Measurements from ENCODE around the gene CFAP45.
A peak's percentile ranks its signal among the peaks of the same experiment; 100 is the strongest.
"Not testable (repeated sequence)": the region's sequence is repeated elsewhere in the genome, so short reads cannot be mapped to it uniquely, and the experiment has no call there.

The CFAP45 gene

DNA sequence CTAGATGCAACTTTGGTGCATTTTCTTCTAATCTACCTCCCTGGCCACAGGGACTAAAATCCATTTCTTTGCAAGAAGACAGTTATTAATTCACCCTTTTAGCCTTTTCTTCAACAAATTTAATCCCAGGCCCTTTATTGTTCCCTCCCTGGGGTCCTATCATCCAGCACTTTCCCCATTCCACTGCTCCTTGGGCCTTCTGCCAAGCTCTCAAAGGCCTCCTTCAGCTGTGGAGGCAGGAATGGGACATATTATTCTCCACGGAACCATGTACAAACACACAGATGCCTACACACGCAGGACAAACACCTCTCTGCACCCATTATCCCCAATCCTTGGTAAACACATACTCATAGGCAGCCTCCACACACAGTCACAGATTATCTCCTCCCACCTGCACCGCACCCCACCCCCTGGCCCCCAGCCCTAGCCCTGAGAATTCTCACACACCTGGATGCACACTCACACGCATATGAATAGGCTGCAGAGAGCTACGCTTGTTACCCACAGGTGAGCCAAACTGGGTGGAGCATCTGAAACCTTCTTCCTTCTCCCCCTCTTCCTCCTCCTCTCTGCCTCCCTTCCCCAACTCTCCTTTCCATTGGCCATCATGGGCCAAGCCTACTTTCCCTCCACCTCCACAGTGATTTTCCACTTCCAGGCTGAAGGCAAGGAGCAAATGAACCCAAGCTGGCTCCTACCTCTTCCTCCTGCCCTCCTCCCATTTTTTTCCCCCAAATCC lies 13.7 kb upstream of the CFAP45 start:
- no peak for DNase-seq (ENCODE audit: low read depth)
- H3K4me3 ChIP-seq (ENCODE audit: low read depth, low read length) = no peak overlapping the region

DNA sequence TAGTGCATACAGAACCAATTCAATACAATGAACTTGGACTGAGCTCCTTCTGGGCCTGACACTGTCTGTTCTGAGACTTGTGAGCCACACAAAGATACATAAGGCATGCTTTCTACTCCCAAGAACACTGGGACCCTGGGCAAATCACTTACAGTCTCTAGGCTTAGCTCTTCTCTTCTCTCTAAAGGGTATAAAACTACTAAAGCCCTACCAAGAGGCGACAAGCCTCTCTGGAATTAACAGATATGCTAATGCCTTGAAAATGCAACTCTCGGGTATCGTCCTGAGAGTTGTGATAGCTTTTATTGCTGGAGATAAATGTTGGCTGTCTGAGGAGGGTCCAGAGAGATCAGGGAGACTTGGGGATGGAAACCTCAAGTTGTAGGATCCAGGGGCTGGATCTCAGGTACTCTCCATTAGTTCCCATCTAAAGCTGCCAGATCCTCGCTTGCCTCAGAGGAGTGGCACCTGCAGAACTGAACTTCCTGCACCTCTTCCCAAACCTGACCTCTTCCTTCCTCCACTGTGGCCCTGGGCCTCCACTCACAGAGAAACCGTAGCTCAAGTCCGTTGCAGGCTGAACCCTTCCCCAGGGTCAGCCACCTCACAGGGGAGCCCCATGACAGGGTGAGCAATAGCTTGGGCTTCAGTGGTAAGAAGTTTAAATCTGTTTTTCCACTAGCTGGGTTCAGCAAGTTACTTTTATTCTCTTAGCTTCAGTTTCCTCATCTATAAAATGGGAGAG lies 11.5 kb upstream of the CFAP45 start:
- no peak overlapping the region for H3K4me3 ChIP-seq (ENCODE audit: low read depth, low read length)
- no peak for DNase-seq (ENCODE audit: low read depth)

DNA sequence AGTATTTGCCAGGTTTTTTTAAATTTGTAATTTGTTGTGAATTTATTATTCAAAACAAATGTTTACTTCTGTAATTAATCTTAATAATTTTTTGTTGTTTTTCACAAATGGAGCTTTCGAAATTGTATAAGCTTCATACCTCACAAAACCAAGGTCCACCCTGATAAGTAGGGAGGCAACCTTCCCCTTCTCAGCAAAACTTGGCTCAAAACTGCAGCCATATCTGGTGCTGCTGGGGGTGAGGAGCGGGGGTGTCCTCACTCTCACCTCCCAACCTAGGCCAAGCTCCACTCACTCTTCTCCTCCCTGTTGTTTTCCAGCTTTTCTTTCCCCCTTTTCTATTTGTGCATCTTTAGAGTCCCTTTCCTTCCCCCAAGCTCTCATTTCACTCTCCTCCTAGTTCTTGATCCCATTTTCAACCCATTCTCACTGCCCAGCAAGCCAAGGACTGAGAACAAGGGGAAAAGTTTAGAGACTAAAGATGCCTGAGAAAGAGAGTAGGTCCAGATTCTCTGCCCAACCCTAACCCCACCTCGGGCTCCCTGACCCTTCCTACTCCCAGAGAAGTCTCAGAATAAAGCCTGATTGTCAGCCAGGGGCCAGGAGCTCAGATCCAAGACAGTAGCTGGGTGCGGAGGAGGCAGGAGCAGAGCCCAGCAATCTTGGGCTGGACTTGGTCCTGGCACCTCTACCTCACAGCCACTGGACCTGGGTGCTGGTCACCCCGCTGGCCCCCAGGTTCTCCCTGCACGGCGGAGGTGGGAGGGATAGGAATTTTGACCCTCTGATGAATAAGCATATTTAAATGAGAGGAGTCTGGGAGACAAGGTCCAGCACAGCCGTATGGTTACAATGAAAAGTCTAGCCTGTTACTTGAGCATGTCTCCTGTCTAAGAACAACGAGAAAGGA lies 8.3 kb upstream of the CFAP45 start:
- no peak overlapping the region for H3K4me3 ChIP-seq (ENCODE audit: low read depth, low read length)
- DNase-seq (ENCODE audit: low read depth) = no peak

DNA sequence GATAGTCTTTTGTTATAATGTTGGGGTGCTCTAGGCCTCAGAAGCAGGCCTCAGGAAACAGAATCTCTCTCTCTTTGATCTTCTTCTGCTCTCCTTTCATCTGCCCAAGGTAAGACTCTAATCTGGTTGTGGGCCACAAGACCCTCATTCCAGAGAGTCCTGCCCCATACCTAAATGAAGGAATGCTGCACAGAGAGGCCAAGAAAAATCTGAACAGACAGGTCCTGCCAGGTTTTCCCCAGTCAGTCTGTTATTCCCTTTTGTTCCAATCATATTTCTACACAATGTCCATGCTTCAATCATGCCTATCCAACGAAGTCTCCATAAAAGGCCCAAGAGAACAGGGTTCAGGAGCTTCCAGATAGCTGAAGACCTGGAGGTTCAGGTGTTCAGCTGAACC lies 7.0 kb upstream of the CFAP45 start:
- H3K4me3 ChIP-seq (ENCODE audit: low read depth, low read length) = no peak overlapping the region
- no peak for DNase-seq (ENCODE audit: low read depth)

DNA sequence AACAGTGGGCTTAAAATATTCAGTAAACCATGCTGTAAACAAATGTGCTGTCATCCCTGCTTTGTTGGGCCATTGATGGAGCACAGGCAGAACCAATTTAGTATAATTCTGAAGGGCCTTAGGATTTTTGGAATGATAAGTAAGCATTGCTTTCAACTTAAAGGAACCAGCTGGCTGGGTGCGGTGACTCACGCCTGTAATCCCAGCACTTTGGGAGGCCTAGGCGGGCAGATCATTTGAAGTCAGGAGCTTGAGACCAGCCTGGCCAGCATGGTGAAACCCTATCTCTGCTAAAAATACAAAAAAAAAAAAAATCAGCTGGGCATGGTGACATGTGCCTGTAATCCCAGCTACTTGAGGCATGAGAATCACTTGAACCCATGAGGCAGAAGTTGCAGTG lies 4.1 kb upstream of the CFAP45 start:
- not testable (repeated sequence) for H3K4me3 ChIP-seq (ENCODE audit: low read depth, low read length); DNase-seq (ENCODE audit: low read depth)

DNA sequence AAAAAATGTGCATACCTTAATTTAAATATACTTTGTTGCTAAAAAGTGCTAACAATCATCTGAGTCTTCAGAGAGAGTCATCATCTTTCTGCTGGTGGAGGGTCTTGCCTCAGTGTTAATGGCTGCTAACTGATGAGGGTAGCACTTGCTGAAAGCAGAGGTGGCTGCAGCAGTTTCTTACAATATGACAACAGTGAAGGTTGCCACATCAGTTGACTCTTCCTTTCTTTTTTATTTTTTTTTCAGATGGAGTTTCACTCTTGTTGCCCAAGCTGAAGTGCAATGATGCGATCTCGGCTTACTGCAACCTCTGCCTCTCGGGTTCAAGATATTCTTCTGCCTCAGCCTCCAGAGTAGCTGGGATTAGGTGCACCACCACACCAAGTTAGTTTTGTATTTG lies 2.6 kb upstream of the CFAP45 start:
- no peak for DNase-seq (ENCODE audit: low read depth)
- no peak overlapping the region for H3K4me3 ChIP-seq (ENCODE audit: low read depth, low read length)

GRCh38 chr1:159900755-159901360 lies 893 bp upstream of the CFAP45 start:
- H3K4me3 ChIP-seq (ENCODE audit: low read depth, low read length) = no peak overlapping the region
- no peak for DNase-seq (ENCODE audit: low read depth)

- DNase-seq (ENCODE audit: low read depth); H3K4me3 ChIP-seq (ENCODE audit: low read depth, low read length): not testable (repeated sequence)
These were observed 331 bp downstream of the CFAP45 start for GRCh38 chr1:159899634-159900033.

DNA sequence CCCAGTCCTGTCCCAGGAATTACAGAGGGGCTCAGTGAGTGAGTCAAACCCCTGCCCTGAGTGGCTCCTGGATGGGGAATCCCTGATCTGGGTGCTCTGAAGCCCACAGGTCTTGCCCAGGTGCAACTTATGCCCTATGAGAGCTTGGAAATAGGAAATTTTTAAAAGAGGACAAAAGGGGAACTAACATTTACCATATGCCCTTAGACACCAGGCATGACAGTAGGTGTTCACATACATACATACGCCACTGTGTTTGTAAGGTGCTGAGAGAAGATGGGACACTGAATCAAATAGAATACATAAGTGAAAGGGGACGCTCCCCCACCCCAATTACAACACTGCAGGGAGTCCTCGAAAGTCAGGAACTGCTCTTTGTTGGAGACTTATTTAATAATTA lies 1.4 kb downstream of the CFAP45 start:
- H3K4me3 ChIP-seq (ENCODE audit: low read depth, low read length) = no peak overlapping the region
- DNase-seq (ENCODE audit: low read depth) = no peak

GRCh38 chr1:159897962-159898361 lies 2.0 kb downstream of the CFAP45 start:
- DNase-seq (ENCODE audit: low read depth) = no peak
- no peak overlapping the region for H3K4me3 ChIP-seq (ENCODE audit: low read depth, low read length)

DNA sequence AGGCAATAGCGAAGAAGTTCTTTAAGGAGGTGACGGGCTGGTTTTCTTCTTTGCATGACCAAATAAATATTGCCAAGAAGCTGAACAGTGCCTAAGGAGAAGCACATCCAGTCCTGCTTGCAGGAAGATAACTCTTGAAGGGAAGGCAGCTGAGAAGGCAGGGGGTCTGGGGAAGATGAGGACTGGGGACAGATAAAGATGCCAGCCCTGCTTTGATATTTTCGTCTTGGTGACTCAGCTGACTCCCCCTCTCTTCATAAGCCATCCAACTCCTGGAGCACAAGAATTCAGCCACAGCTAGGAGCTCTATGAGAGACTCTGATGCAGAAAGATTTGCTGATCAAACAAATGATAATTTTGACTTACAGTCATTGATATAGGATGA lies 3.4 kb downstream of the CFAP45 start:
- DNase-seq (ENCODE audit: low read depth) = no peak
- no peak overlapping the region for H3K4me3 ChIP-seq (ENCODE audit: low read depth, low read length)

DNA sequence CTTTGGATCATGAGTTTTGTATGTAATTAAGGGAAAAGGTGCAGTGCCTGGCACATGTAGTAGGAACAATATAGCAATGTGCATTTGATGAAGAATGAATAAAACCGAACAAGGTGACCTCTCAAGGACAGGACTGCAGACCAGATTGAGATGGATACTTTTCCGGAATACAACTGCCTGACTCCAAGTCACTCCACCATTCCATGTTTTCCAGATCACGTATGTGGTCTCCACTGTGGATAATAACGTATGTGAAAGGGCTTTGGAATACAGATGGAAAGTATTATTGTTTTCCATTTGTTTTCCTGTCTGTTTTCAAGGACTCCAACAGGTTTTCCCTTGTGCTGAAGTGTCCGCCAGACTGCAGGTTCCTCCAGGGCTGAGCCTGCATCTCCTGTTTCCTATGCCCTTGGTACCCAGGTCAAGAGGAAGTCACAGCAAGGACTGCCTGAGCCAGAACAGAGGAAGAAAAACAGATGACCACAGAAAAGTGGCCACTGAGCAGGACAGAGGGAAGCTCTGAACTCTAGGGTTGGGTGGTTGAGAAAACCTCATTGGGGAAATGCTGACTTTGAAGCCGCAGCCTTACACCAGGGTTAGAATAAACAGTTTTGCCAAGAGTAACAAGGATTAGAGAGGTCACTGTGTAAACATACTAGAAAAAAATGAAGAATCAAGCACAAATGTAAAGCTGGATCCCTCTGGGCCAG lies 4.0 kb downstream of the CFAP45 start:
- no peak overlapping the region for H3K4me3 ChIP-seq (ENCODE audit: low read depth, low read length)

DNA sequence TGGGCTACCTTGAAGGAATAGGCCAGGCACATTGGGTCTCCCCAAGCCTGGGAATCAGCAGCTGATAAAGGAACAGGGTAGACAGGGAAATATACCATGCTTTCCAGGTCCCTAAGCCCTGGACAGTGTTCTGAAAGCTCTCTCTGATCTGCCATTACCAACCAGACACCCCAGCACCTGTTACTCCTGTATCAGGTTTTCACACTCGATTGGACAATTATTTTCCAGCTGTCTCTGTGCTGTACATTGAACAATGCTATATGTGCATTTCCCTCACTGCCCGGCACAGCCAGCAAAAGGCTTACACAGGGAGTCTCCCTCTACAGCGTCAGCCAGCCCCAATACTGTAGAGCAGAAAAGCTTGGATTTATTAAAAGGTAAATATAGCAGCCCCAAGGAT lies 4.7 kb downstream of the CFAP45 start:
- no peak overlapping the region for H3K4me3 ChIP-seq (ENCODE audit: low read depth, low read length)
- DNase-seq (ENCODE audit: low read depth) = no peak

More for the DNA sequence above, 4.0 kb downstream of the CFAP45 start:
- no peak for DNase-seq (ENCODE audit: low read depth)

- no peak for DNase-seq (ENCODE audit: low read depth)
- no peak overlapping the region for H3K4me3 ChIP-seq (ENCODE audit: low read depth, low read length)
These were observed 7.0 kb downstream of the CFAP45 start for GRCh38 chr1:159892944-159893343.

GRCh38 chr1:159891275-159892157 lies 8.4 kb downstream of the CFAP45 start:
- no peak overlapping the region for H3K4me3 ChIP-seq (ENCODE audit: low read depth, low read length)
- DNase-seq (ENCODE audit: low read depth) = peak; percentile 63

- no peak for DNase-seq (ENCODE audit: low read depth)
- no peak overlapping the region for H3K4me3 ChIP-seq (ENCODE audit: low read depth, low read length)
These were observed 9.6 kb downstream of the CFAP45 start for GRCh38 chr1:159890390-159890789.

DNA sequence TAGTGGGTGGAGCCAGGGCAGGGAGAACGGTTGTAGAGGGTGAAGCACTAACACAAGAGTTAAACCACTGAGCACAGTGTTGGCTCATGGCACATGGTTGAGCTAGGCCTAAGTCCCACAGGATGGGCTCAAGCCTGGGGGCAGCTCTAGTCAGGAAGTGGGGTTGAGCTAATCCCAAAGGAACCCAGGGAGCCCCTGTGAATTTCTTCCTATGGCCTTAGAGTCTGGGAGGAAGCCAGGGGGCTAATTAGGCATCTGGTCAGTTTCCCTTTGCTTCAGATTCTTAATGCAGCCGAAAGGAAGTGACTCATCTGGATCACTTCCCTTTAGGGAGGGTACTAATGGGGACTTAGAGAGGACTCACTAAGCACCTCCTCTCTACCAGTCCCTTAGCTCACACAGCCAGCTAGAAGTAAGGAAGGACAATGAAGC lies 10.1 kb downstream of the CFAP45 start:
- DNase-seq (ENCODE audit: low read depth) = peak; percentile 77
- no peak overlapping the region for H3K4me3 ChIP-seq (ENCODE audit: low read depth, low read length)

- no peak for DNase-seq (ENCODE audit: low read depth)
These were observed 10.8 kb downstream of the CFAP45 start for GRCh38 chr1:159889202-159889601.

More at GRCh38 chr1:159889202-159889601, 10.8 kb downstream of the CFAP45 start:
- H3K4me3 ChIP-seq (ENCODE audit: low read depth, low read length) = no peak overlapping the region
